HepG2 (cell line): Measurements from ENCODE around the gene AK4. TPM values are rescaled to one million over a fixed set of nuclear protein-coding genes. Genes with fewer than 3 reads are reported as not detected.

Experiments
- FOXC1 ChIP-seq: sonication (generic); formaldehyde crosslinking; IDR thresholded peaks from 2 replicates; pipeline ENCODE4 v1.8.0; 2022; ENCODE audit warnings: mild to moderate bottlenecking, missing genetic modification reagents, borderline replicate concordance
- GTF2F1 ChIP-seq: fragments of 150-350 bp; IDR thresholded peaks from 2 replicates; pipeline ENCODE4 v1.6.1; 2014; ENCODE audit warnings: low read length
- KDM2A ChIP-seq: sonication (generic); formaldehyde crosslinking; IDR thresholded peaks from 2 replicates; pipeline ENCODE4 v1.4.0; 2020; ENCODE audit warnings: low read depth, missing genetic modification reagents, borderline replicate concordance
- KLF16 ChIP-seq, 2 experiments: sonication (generic) in 1 of 2; formaldehyde crosslinking in 1 of 2; IDR thresholded peaks; 2 replicates each; pipeline versions ENCODE4 v1.6.1 to v1.8.0; 2016 to 2023; ENCODE audit warnings: missing genetic modification reagents in 2 of 2, missing compliant biosample characterization in 1 of 2
- KLF9 ChIP-seq: IDR thresholded peaks from 2 replicates; pipeline ENCODE4 v1.6.1; 2016; ENCODE audit warnings: low read depth
- MXD4 ChIP-seq: IDR thresholded peaks from 2 replicates; pipeline ENCODE4 v1.6.1; 2016; ENCODE audit warnings: mild to moderate bottlenecking, missing biosample characterization, missing genetic modification reagents
- NFRKB ChIP-seq: fragments of 450-650 bp; IDR thresholded peaks from 2 replicates; pipeline ENCODE4 v1.6.1; 2017
- PITX1 ChIP-seq: sonication (generic); formaldehyde crosslinking; IDR thresholded peaks from 2 replicates; pipeline ENCODE4 v1.5.1; 2020; ENCODE audit warnings: mild to moderate bottlenecking, missing genetic modification reagents
- RARG ChIP-seq: sonication (generic); formaldehyde crosslinking; IDR thresholded peaks from 2 replicates; pipeline ENCODE4 v1.4.0; 2020; ENCODE audit warnings: low read depth, mild to moderate bottlenecking, missing genetic modification reagents
- SNAPC2 ChIP-seq: sonication (generic); formaldehyde crosslinking; IDR thresholded peaks from 2 replicates; pipeline ENCODE4 v1.8.1; 2022; ENCODE audit warnings: mild to moderate bottlenecking, missing genetic modification reagents
- TEAD2 ChIP-seq: sonication (generic); formaldehyde crosslinking; IDR thresholded peaks from 2 replicates; pipeline ENCODE4 v1.9.0; 2021; ENCODE audit warnings: missing genetic modification reagents
- ZC3H13 ChIP-seq: sonication (generic); formaldehyde crosslinking; IDR thresholded peaks from 2 replicates; pipeline ENCODE4 v1.8.1; 2023; ENCODE audit warnings: mild to moderate bottlenecking, missing genetic modification reagents, moderate library complexity
- ZFP36L1 ChIP-seq: sonication (generic); formaldehyde crosslinking; IDR thresholded peaks from 2 replicates; pipeline ENCODE4 v1.8.0; 2022; ENCODE audit warnings: mild to moderate bottlenecking, missing genetic modification reagents, moderate library complexity
- ZHX2 ChIP-seq, 2 experiments: sonication (generic) in 1 of 2; formaldehyde crosslinking in 1 of 2; IDR thresholded peaks; 2 replicates each; pipeline versions ENCODE4 v1.6.1 to v1.9.0; 2014 to 2022; ENCODE audit warnings: antibody characterized with exemption in 1 of 2, borderline replicate concordance in 1 of 2, inconsistent platforms in 1 of 2, low read depth in 1 of 2, missing genetic modification reagents in 1 of 2
- ZNF282 ChIP-seq: fragments of 450-650 bp; IDR thresholded peaks from 2 replicates; pipeline ENCODE4 v1.6.1; 2018; ENCODE audit not compliant: partially characterized antibody
- ZNF326 ChIP-seq: sonication (generic); formaldehyde crosslinking; IDR thresholded peaks from 2 replicates; pipeline ENCODE4 v1.4.0; 2020; ENCODE audit warnings: missing genetic modification reagents, borderline replicate concordance
- ZNF460 ChIP-seq: sonication (generic); formaldehyde crosslinking; IDR thresholded peaks from 2 replicates; pipeline ENCODE4 v1.5.1; 2020; ENCODE audit warnings: missing genetic modification reagents, mild to moderate bottlenecking, borderline replicate concordance
- ZNF484 ChIP-seq: sonication (generic); formaldehyde crosslinking; IDR thresholded peaks from 2 replicates; pipeline ENCODE4 v1.5.1; 2020; ENCODE audit warnings: mild to moderate bottlenecking, low read depth, missing genetic modification reagents, borderline replicate concordance
- ZNF513 ChIP-seq: sonication (generic); formaldehyde crosslinking; conservative IDR thresholded peaks from 2 replicates; pipeline ENCODE4 v1.5.0; 2020; ENCODE audit warnings: missing genetic modification reagents
- polyA plus RNA-seq, 8 experiments: library from polyadenylated mRNA; depleted of rRNA in 3 of 8; stranded (reverse) in 7 of 8; unstranded in 1 of 8; fragments of >200 nt; fragmentation: Illumina TruSeq in 4 of 8; extraction: Trizol in 4 of 8; gene quantifications; 2 replicates each; pipeline versions ENCODE4 v1.2.1 to v1.2.3, GENCODE V29; 2011 to 2016; ENCODE audit warnings: low read depth in 4 of 8, missing spikeins in 1 of 8, mixed read lengths in 1 of 8; ENCODE audit not compliant: insufficient read depth in 1 of 8
- total RNA-seq, 5 experiments: library from RNA; depleted of rRNA; stranded (reverse); fragments of >200 nt; fragmentation: Illumina TruSeq; extraction: Trizol; gene quantifications; 2 replicates each; pipeline ENCODE4 v1.2.3, GENCODE V29; 2016; ENCODE audit warnings: low read depth in 1 of 5
- TF ChIP-seq, protein P1 (sequence below): sonication (generic); formaldehyde crosslinking; conservative IDR thresholded peaks from 2 replicates; pipeline ENCODE4 v1.8.1; 2023; ENCODE audit warnings: missing genetic modification reagents

The AK4 gene
- total and polyA plus RNA-seq, 2 of the 13 experiments (the other 11 are each of a cell fraction or from before 2014, with no cell fraction given), result 110 to 160 TPM

DNA sequence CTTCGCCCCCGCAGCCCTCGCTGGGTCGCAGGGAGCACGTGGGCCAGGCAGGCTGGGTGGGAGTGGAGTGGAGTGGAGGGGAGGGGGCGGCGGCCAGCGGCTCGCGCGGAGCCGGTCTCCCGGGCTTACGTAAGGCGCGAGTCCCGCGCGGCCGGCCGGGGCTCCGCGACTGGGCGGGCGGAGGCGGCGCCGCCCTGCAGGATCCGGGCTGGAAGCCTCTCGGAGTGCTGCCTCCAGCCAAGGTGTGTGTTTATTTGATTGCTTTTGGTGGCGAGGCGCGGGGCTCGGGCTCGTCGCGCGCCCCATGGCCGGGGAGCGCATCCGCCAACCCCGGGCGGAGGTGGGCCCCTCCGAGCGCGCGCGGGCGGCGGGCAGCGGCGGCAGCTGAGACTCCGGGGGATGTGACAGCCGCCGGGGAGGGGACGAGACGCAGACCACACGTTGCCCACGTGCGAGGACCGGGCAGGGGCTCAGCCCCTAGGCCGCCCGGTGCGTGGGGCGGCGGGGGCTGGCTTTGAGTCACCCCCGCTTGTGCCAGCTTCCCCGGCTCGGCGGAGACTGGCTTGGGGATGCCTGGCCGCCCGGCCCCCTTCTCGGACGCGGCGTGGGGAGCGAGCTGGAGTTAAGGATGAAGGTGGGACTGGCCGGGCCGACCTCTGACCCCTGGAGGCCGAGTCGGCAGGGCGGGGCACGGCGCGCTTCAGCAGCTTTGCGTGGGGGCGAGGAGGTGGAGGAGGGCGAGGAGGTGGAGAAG is 402 bp upstream of the AK4 start (continued):
- TF ChIP-seq, protein P1, sequence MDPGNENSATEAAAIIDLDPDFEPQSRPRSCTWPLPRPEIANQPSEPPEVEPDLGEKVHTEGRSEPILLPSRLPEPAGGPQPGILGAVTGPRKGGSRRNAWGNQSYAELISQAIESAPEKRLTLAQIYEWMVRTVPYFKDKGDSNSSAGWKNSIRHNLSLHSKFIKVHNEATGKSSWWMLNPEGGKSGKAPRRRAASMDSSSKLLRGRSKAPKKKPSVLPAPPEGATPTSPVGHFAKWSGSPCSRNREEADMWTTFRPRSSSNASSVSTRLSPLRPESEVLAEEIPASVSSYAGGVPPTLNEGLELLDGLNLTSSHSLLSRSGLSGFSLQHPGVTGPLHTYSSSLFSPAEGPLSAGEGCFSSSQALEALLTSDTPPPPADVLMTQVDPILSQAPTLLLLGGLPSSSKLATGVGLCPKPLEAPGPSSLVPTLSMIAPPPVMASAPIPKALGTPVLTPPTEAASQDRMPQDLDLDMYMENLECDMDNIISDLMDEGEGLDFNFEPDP (CRISPR knock-in tag), result no peak
- TF ChIP-seq RARG (CRISPR knock-in tag) (no peak), ZFP36L1 (CRISPR knock-in tag) (peak; percentile 36; the same call in 1 of the 2 replicates), SNAPC2 (CRISPR knock-in tag) (no peak), MXD4 (CRISPR knock-in tag) (peak; percentile 47; the same call in 1 of the 2 replicates), FOXC1 (CRISPR knock-in tag) (no peak), ZNF282 (no peak), ZNF460 (CRISPR knock-in tag) (no peak), NFRKB (no peak), KDM2A (peak; percentile 46; the same call in 1 of the 2 replicates), ZNF484 (CRISPR knock-in tag) (no peak), PITX1 (CRISPR knock-in tag) (peak; percentile 23; the same call in 1 of the 2 replicates), KLF16 (CRISPR knock-in tag; IDR thresholded peaks at IDR 0.05) (no peak), ZHX2 (IDR thresholded peaks at IDR 0.05; ENCODE audit: low read depth) (no peak), ZHX2 (CRISPR knock-in tag; IDR thresholded peaks at IDR 0.05; ENCODE audit: borderline replicate concordance) (no peak), ZNF513 (CRISPR knock-in tag) (no peak), KLF9 (0 out of 2 replicates have a peak, but pooled peaks have one; percentile 49), ZC3H13 (CRISPR knock-in tag) (no peak; the same call in 1 of the 2 replicates), ZNF326 (no peak), TEAD2 (no peak), GTF2F1 (no peak)
